Gastrocnemius medialis (tissue), 4 donors: ENCODE data around the gene CDK5RAP3. TPM values are rescaled to one million over a fixed set of nuclear protein-coding genes. Genes with fewer than 3 reads are reported as not detected.

Experiments used
- ATAC-seq, 2 donors: fragments of 150-250 bp; one replicate each; pipeline ENCODE4 v1.9.1; 2016
- DNase-seq, 2 donors: peaks; one replicate each; pipeline ENCODE4 v3.0.0-alpha.2; 2019
- H3K27ac ChIP-seq, 4 donors: fragments of 200-600 bp; sonication (generic); 1 replicate in 1 of 4; 2 replicates in 3 of 4; pipeline ENCODE4 v1.5.1; 2016 to 2018; ENCODE audit warnings: mild to moderate bottlenecking in 2 of 4, moderate library complexity in 1 of 4
- H3K27me3 ChIP-seq, 3 donors: fragments of 200-600 bp; sonication (generic) in 2 of 3; 1 replicate in 1 of 3; 2 replicates in 2 of 3; pipeline versions ENCODE4 v1.5.1 to v1.6.0; 2016 to 2019; ENCODE audit warnings: mild to moderate bottlenecking in 1 of 3, moderate library complexity in 1 of 3
- H3K36me3 ChIP-seq, 2 donors: fragments of 200-600 bp; sonication (generic) in 1 of 2; one replicate each; pipeline ENCODE4 v1.5.1; 2017 to 2018
- H3K4me1 ChIP-seq, 2 donors: fragments of 200-600 bp; sonication (generic) in 1 of 2; one replicate each; pipeline ENCODE4 v1.5.1; 2016 to 2017; ENCODE audit warnings: mild to moderate bottlenecking in 2 of 2
- H3K4me3 ChIP-seq, 4 donors: fragments of 200-600 bp; sonication (generic) in 3 of 4; 1 replicate in 1 of 4; 2 replicates in 3 of 4; pipeline ENCODE4 v1.5.1; 2016 to 2019; ENCODE audit warnings: mild to moderate bottlenecking in 2 of 4
- H3K9me3 ChIP-seq, 3 donors: fragments of 200-600 bp; sonication (generic) in 2 of 3; 1 replicate in 1 of 3; 2 replicates in 2 of 3; pipeline ENCODE4 v1.5.1; 2016 to 2019
- POLR2A ChIP-seq, 2 donors: fragments of 450-650 bp; IDR thresholded peaks; one replicate each; pipeline ENCODE4 v1.6.1; 2017; ENCODE audit warnings: antibody characterized with exemption in 2 of 2, mild to moderate bottlenecking in 2 of 2, moderate library complexity in 2 of 2
- in situ Hi-C, 4 donors: fragments of 200-750 bp; cut with MboI; loops; one replicate each; pipeline versions ENCODE4 v1.15.0 to v1.8.0; 2017; ENCODE audit warnings: low sequenced_read_pairs in 4 of 4
- intact Hi-C: fragments of 100-400 bp; cut with DNase I; formaldehyde crosslinking; loops from one replicate; pipeline ENCODE4 v1.15.1; 2023; ENCODE audit warnings: low total_unique reads
- total RNA-seq, 4 donors: library from RNA; depleted of rRNA; stranded (reverse); fragments of >200 nt; gene quantifications; one replicate each; pipeline versions ENCODE4 v1.1.0 to v1.2.3, GENCODE V29; 2016
- TF ChIP-seq, protein P1 (sequence below), 5 experiments: fragments of 450-650 bp in 3 of 5; fragments of 200-600 bp in 2 of 5; sonication (generic) in 2 of 5; IDR thresholded peaks in 4 of 5; conservative IDR thresholded peaks in 1 of 5; 1 replicate in 4 of 5; 2 replicates in 1 of 5; pipeline ENCODE4 v1.5.1; 2016 to 2019; ENCODE audit warnings: antibody characterized with exemption in 5 of 5, mild to moderate bottlenecking in 3 of 5, moderate library complexity in 3 of 5

CDK5RAP3 gene
- total RNA-seq, 4 donors from 2014 or later, result 14.2 to 35.9 (median 27.8) TPM

DNA sequence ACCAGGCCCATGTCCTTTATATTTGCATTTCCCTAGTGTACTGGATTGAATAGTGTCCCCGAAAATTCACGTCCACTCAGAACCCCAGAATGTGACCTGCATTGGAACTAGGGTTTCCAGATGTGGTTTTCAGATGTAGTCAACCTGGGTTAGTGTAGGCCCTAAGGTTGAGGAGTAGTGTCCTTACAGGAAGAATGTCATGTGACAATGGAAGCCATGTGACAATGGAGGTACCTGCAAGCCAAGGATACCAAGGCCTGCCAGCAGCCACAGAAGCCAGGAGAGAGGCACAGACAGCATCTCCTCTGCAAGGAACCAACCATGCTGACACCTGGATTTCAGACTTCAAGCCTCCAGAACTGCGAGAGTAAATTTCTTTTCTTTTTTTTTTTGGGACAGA, 8.0 kb upstream of the CDK5RAP3 start:
- Histone ChIP-seq H3K4me3 (no peak overlapping the region), H3K9me3 (no peaks in the 10 kb centered on the region), H3K4me1 (no peaks in the 10 kb centered on the region), H3K27me3 (no peaks in the 10 kb centered on the region), H3K36me3 (no peaks in the 10 kb centered on the region), H3K27ac (no peak overlapping the region)
- DNase-seq (no peak), ATAC-seq (no peak)
- intact Hi-C loops (no loop called here), in situ Hi-C loops (loop anchor here in 2 of 4 donors (10.0 kb wide), 1 partner anchor 118 kb away; the partner anchor contains the start of gene SCRN2 (in 2 of the 2))
- TF ChIP-seq, protein P1, sequence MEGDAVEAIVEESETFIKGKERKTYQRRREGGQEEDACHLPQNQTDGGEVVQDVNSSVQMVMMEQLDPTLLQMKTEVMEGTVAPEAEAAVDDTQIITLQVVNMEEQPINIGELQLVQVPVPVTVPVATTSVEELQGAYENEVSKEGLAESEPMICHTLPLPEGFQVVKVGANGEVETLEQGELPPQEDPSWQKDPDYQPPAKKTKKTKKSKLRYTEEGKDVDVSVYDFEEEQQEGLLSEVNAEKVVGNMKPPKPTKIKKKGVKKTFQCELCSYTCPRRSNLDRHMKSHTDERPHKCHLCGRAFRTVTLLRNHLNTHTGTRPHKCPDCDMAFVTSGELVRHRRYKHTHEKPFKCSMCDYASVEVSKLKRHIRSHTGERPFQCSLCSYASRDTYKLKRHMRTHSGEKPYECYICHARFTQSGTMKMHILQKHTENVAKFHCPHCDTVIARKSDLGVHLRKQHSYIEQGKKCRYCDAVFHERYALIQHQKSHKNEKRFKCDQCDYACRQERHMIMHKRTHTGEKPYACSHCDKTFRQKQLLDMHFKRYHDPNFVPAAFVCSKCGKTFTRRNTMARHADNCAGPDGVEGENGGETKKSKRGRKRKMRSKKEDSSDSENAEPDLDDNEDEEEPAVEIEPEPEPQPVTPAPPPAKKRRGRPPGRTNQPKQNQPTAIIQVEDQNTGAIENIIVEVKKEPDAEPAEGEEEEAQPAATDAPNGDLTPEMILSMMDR (IDR thresholded peaks at IDR 0.05 in 4 of 5, conservative IDR thresholded peaks at IDR 0.05 in 1 of 5), result no peak
- TF ChIP-seq POLR2A (IDR thresholded peaks at IDR 0.05), result no peak

DNA sequence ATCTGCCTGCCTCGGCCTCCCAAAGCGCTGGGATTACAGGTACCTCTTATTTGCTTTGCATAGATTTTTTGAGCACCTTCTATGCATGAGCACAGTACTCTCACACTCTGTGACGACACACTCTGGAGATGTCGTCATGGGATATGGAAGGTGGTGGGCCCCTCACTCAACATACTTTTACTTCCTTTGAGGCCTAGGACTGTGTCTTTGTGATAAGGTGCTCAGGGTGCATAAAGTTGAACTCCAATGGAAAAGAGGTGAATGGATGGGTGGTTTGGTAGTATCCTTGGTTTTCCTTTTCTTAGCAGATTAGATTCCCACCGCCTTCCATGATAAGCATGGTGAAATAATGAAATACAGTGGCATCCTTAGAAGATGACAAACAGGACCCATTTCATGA, 6.1 kb upstream of the CDK5RAP3 start:
- ATAC-seq (no peak), DNase-seq (no peak)
- Histone ChIP-seq H3K27ac (no peak overlapping the region), H3K4me1 (no peaks in the 10 kb centered on the region), H3K9me3 (no peaks in the 10 kb centered on the region), H3K4me3 (no peak overlapping the region), H3K27me3 (no peaks in the 10 kb centered on the region), H3K36me3 (no peaks in the 10 kb centered on the region)
- TF ChIP-seq, protein P1 (IDR thresholded peaks at IDR 0.05 in 4 of 5, conservative IDR thresholded peaks at IDR 0.05 in 1 of 5), result no peak
- TF ChIP-seq POLR2A (IDR thresholded peaks at IDR 0.05), result no peak
- intact Hi-C loops (no loop called here), in situ Hi-C loops (loop anchor here in 2 of 4 donors (10.0 kb wide), 1 partner anchor 120 kb away; the partner anchor contains the start of gene SCRN2 (in 2 of the 2))

DNA sequence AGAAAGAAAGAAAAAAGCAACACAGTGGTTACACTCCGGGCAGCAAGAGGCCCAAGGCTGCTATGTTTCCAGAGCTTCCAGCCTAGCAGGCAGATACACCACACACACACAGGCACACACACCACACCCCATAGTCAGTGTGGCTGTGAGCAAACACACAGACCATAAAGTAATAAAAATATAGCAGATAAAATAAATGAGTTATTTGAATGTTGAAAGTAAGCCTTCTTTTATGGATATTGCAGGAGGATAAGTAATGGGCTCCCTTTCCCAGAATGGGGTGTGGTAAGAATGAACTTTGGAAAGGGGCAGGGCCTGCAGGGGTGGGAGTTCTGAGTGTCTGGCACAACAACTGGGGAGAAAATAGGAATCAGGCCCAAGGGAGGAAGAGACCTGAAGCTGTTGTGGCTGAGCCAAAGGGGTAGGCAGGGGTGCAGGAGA, 4.8 kb upstream of the CDK5RAP3 start:
- ATAC-seq, result no peak
- H3K4me3 ChIP-seq, result no peak overlapping the region
- in situ Hi-C loops, result loop anchor here in 2 of 4 donors (10.0 kb wide), 1 partner anchor 121 kb away; the partner anchor contains the start of gene SCRN2 (in 2 of the 2)
- peaks cover 0 to 3% of the 10 kb centered on the region in 2 donors for H3K4me1 ChIP-seq
- no peak for TF ChIP-seq POLR2A (IDR thresholded peaks at IDR 0.05)
- TF ChIP-seq, protein P1 (IDR thresholded peaks at IDR 0.05 in 4 of 5, conservative IDR thresholded peaks at IDR 0.05 in 1 of 5), result no peak
- H3K27me3 ChIP-seq, result no peaks in the 10 kb centered on the region
- H3K9me3 ChIP-seq, result no peaks in the 10 kb centered on the region
- no peak overlapping the region for H3K27ac ChIP-seq
- no peak for DNase-seq
- H3K36me3 ChIP-seq, result no peaks in the 10 kb centered on the region
- intact Hi-C loops, result no loop called here

GRCh38 chr17:47967607-47968252, 3.2 kb upstream of the CDK5RAP3 start:
- in situ Hi-C loops, result loop anchor here in 2 of 4 donors (10.0 kb wide), 1 partner anchor 123 kb away; the partner anchor contains the start of gene SCRN2 (in 2 of the 2)
- Histone ChIP-seq H3K4me3 (no peak overlapping the region), H3K27ac (no peak overlapping the region), H3K4me1 (peaks cover 6 to 18% of the 10 kb centered on the region in 2 donors), H3K36me3 (no peaks in the 10 kb centered on the region), H3K9me3 (no peaks in the 10 kb centered on the region), H3K27me3 (no peaks in the 10 kb centered on the region)
- TF ChIP-seq POLR2A (IDR thresholded peaks at IDR 0.05), result no peak
- TF ChIP-seq, protein P1 (IDR thresholded peaks at IDR 0.05 in 4 of 5, conservative IDR thresholded peaks at IDR 0.05 in 1 of 5), result no peak
- no peak for DNase-seq
- no peak for ATAC-seq
- intact Hi-C loops, result no loop called here
